Panc1 (cell line): ENCODE measurements around the gene CRK. TPM values are rescaled to one million over a fixed set of nuclear protein-coding genes. Genes with fewer than 3 reads are reported as not detected.

Experiments used
- ATAC-seq: fragments of 200-7000 bp; cut with Tn5 transposase; 2 replicates; pipeline ENCODE4 v1.9.1; 2020; ENCODE audit warnings: mild to moderate bottlenecking, moderate library complexity
- BruUV-seq: library from RNA; stranded (reverse); fragments of 400-500 nt; replicated peaks from 2 replicates; lab custom pipeline; 2021; lab: Mats Ljungman, UMichigan
- CTCF ChIA-PET: fragments of 300-600 bp; sonication (Branson Sonifier 250); formaldehyde crosslinking; loops from one replicate; lab custom pipeline; 2022; ENCODE audit warnings: antibody characterized with exemption; lab: Charles Lee
- POLR2A ChIA-PET: fragments of 300-600 bp; sonication (Branson Sonifier 250); formaldehyde crosslinking; loops from one replicate; lab custom pipeline; 2022; ENCODE audit warnings: antibody characterized with exemption; lab: Charles Lee
- DNase-seq: peaks from one replicate; pipeline ENCODE4 v3.0.0-alpha.2; 2010; ENCODE audit warnings: low read depth, low spot score
- H3K27ac ChIP-seq: 2 replicates; pipeline ENCODE4 v1.5.1; 2011; ENCODE audit warnings: mild to moderate bottlenecking, low read length, inconsistent platforms
- H3K27me3 ChIP-seq: fragments of 200-500 bp; sonication (Bioruptor generic); 2 replicates; pipeline ENCODE4 v1.6.0; 2014; ENCODE audit warnings: low read length, inconsistent platforms; ENCODE audit not compliant: control insufficient read depth, insufficient read depth
- H3K36me3 ChIP-seq: fragments of 200-500 bp; sonication (Bioruptor generic); 2 replicates; pipeline ENCODE4 v1.5.1; 2014; ENCODE audit warnings: inconsistent platforms, mild to moderate bottlenecking, low read length, moderate library complexity; ENCODE audit not compliant: control insufficient read depth, insufficient read depth
- H3K4me1 ChIP-seq: 2 replicates; pipeline ENCODE4 v1.5.1; 2011; ENCODE audit warnings: inconsistent platforms, mild to moderate bottlenecking, low read length, moderate library complexity; ENCODE audit not compliant: control insufficient read depth, insufficient read depth
- H3K4me3 ChIP-seq, 2 experiments: 2 replicates each; pipeline ENCODE4 v1.5.1; 2011 to 2012; ENCODE audit warnings: low read depth in 2 of 2, low read length in 2 of 2, mild to moderate bottlenecking in 2 of 2, inconsistent platforms in 1 of 2, moderate library complexity in 1 of 2
- H3K9me3 ChIP-seq: fragments of 200-500 bp; sonication (Bioruptor generic); 2 replicates; pipeline ENCODE4 v1.5.1; 2014; ENCODE audit warnings: low read depth, mild to moderate bottlenecking, inconsistent platforms, low read length, moderate library complexity; ENCODE audit not compliant: control insufficient read depth, insufficient read depth
- POLR2AphosphoS5 ChIP-seq: IDR thresholded peaks from 2 replicates; pipeline ENCODE4 v1.6.1; 2012; ENCODE audit warnings: mild to moderate bottlenecking, low read depth, low read length, moderate library complexity
- SIN3A ChIP-seq: IDR thresholded peaks from 2 replicates; pipeline ENCODE4 v1.6.1; 2012; ENCODE audit warnings: low read depth, mild to moderate bottlenecking, low read length, moderate library complexity, borderline replicate concordance; ENCODE audit not compliant: insufficient read depth
- TCF7L2 ChIP-seq: IDR thresholded peaks from 2 replicates; pipeline ENCODE4 v1.6.1; 2011; ENCODE audit warnings: mild to moderate bottlenecking, low read depth, low read length, inconsistent platforms
- in situ Hi-C: cut with HindIII; loops from 2 replicates; pipeline ENCODE4 v1.10.0; 2016; ENCODE audit warnings: low sequenced_read_pairs, low pct_unique_long_range_greater_than_20kb
- intact Hi-C: fragments of 100-400 bp; cut with micrococcal nuclease; formaldehyde crosslinking; loops from one replicate; pipeline ENCODE4 v1.10.0; 2022; ENCODE audit not compliant: unreplicated experiment
- total RNA-seq: library from RNA; stranded (reverse); gene quantifications from one replicate; pipeline ENCODE4 v1.2.1, GENCODE V29; 2021; ENCODE audit not compliant: unreplicated experiment
- TF ChIP-seq, protein P1 (sequence below), 2 experiments: IDR thresholded peaks; 2 replicates each; pipeline ENCODE4 v1.6.1; 2011 to 2012; ENCODE audit warnings: low read depth in 2 of 2, control low read depth in 1 of 2, low read length in 1 of 2, mild to moderate bottlenecking in 1 of 2, moderate library complexity in 1 of 2; ENCODE audit not compliant: insufficient read depth in 1 of 2
- TF ChIP-seq, protein P2 (sequence below): fragments of 450-650 bp; IDR thresholded peaks from 2 replicates; pipeline ENCODE4 v1.5.1; 2017; ENCODE audit warnings: mild to moderate bottlenecking

Gene CRK
- total RNA-seq, 1 experiment from 2014 or later = 67.0 TPM

DNA sequence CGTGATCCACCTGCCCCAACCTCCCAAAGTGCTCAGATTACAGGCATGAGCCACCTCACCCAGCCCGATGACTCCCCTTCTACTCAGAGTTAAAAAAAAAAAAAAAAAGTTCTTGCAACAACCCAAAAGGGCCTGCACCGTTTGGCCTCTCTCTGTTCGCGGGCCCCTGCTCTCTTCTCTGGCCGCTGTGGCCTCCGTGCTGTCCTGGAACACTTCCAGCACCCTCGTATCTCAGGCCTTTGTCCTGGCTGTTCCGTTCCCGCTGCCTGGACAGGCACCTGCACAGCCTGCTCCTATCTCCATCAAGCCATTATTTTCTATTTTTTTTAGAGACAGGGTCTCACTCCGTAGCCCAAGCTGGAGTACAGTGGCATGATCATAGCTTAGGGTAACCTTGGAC, 25.7 kb upstream of the CRK start:
- POLR2A ChIA-PET = interaction anchor here (0.6 kb wide), 1 partner anchor 145 kb away, joined by 3 read pairs; no protein-coding TSS in a partner anchor
- Histone ChIP-seq H3K4me3 (no peak overlapping the region), H3K27ac (no peak overlapping the region), H3K36me3 (peaks cover 2% of the 10 kb centered on the region; the same call in 1 of the 2 replicates), H3K27me3 (no peaks in the 10 kb centered on the region), H3K4me1 (peaks cover 2% of the 10 kb centered on the region; the same call in 1 of the 2 replicates), H3K9me3 (no peaks in the 10 kb centered on the region)
- BruUV-seq = TSS peak; percentile 66
- intact Hi-C loops = no loop called here
- in situ Hi-C loops = no loop called here
- CTCF ChIA-PET = no interaction called here
- DNase-seq (no peak), ATAC-seq (no peak)
- TF ChIP-seq SIN3A = no peak
- TF ChIP-seq, protein P1, sequence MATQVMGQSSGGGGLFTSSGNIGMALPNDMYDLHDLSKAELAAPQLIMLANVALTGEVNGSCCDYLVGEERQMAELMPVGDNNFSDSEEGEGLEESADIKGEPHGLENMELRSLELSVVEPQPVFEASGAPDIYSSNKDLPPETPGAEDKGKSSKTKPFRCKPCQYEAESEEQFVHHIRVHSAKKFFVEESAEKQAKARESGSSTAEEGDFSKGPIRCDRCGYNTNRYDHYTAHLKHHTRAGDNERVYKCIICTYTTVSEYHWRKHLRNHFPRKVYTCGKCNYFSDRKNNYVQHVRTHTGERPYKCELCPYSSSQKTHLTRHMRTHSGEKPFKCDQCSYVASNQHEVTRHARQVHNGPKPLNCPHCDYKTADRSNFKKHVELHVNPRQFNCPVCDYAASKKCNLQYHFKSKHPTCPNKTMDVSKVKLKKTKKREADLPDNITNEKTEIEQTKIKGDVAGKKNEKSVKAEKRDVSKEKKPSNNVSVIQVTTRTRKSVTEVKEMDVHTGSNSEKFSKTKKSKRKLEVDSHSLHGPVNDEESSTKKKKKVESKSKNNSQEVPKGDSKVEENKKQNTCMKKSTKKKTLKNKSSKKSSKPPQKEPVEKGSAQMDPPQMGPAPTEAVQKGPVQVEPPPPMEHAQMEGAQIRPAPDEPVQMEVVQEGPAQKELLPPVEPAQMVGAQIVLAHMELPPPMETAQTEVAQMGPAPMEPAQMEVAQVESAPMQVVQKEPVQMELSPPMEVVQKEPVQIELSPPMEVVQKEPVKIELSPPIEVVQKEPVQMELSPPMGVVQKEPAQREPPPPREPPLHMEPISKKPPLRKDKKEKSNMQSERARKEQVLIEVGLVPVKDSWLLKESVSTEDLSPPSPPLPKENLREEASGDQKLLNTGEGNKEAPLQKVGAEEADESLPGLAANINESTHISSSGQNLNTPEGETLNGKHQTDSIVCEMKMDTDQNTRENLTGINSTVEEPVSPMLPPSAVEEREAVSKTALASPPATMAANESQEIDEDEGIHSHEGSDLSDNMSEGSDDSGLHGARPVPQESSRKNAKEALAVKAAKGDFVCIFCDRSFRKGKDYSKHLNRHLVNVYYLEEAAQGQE (IDR thresholded peaks at IDR 0.05; ENCODE audit: insufficient read depth in 1 of 2, low read depth in 2 of 2, low read length in 1 of 2) = no peak
- no peak for TF ChIP-seq TCF7L2
- TF ChIP-seq, protein P2, sequence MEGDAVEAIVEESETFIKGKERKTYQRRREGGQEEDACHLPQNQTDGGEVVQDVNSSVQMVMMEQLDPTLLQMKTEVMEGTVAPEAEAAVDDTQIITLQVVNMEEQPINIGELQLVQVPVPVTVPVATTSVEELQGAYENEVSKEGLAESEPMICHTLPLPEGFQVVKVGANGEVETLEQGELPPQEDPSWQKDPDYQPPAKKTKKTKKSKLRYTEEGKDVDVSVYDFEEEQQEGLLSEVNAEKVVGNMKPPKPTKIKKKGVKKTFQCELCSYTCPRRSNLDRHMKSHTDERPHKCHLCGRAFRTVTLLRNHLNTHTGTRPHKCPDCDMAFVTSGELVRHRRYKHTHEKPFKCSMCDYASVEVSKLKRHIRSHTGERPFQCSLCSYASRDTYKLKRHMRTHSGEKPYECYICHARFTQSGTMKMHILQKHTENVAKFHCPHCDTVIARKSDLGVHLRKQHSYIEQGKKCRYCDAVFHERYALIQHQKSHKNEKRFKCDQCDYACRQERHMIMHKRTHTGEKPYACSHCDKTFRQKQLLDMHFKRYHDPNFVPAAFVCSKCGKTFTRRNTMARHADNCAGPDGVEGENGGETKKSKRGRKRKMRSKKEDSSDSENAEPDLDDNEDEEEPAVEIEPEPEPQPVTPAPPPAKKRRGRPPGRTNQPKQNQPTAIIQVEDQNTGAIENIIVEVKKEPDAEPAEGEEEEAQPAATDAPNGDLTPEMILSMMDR = no peak
- TF ChIP-seq POLR2AphosphoS5 = no peak

DNA sequence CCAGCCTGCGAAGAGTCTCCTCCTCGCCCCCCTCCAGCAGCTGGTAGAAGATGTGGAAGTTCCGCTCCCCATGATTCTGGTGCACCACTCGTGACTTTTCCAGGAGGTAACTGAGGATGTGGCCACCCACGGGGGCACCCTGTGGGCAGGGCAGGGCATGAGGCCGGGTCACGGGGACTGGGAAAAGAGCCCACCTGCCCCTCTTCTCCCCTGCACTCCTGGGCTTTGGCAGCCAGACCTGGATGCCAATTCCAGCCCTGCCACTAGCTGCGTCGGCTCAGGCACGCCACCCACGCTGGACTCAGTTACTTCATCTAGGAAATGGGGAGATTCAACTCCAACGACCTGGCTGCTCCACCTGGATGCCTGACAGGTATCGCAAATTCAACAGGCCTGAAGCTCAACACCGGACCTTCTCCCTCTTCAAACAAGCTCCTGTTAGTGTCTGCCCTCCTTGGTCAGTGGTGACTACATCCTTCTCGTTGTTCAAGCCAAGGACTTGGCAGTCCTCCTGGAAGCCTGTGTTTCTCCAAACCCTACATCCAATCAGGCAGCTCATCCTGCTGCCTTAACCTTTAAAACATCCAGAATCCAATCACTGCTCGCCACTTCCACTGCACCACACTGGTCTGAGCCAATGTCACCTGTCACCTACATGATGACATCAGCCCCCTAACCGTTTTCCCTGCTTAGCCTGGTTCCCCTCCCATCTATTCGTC, 24.9 kb upstream of the CRK start:
- Histone ChIP-seq H3K27me3 (no peaks in the 10 kb centered on the region), H3K4me1 (peaks cover 2% of the 10 kb centered on the region; the same call in 1 of the 2 replicates), H3K9me3 (no peaks in the 10 kb centered on the region), H3K36me3 (peaks cover 2% of the 10 kb centered on the region; the same call in 1 of the 2 replicates), H3K4me3 (no peak overlapping the region), H3K27ac (no peak overlapping the region)
- no peak for DNase-seq
- in situ Hi-C loops (no loop called here), intact Hi-C loops (no loop called here)
- no TSS peak for BruUV-seq
- ChIA-PET POLR2A (no interaction called here), CTCF (interaction anchor here (0.6 kb wide), 1 partner anchor 123 kb away, joined by 7 read pairs; no protein-coding TSS in a partner anchor)
- no peak for ATAC-seq
- TF ChIP-seq SIN3A = no peak
- no peak for TF ChIP-seq TCF7L2
- TF ChIP-seq, protein P1 (IDR thresholded peaks at IDR 0.05; ENCODE audit: insufficient read depth in 1 of 2, low read depth in 2 of 2, low read length in 1 of 2) = no peak
- TF ChIP-seq, protein P2 = no peak
- TF ChIP-seq POLR2AphosphoS5 = no peak
